GM12892 (cell line): ENCODE data around the gene TAL1.

ENCODE experiments used
- POLR2A ChIP-seq: IDR thresholded peaks from 2 replicates; pipeline ENCODE4 v1.6.1; 2011; ENCODE audit warnings: low read depth, low read length, control low read depth
- POLR2AphosphoS5 ChIP-seq: IDR thresholded peaks from 2 replicates; pipeline ENCODE4 v1.6.1; 2011; ENCODE audit warnings: low read depth, low read length, control low read depth

GRCh38 chr1:47189844-47190508 is 42.0 kb downstream of the TAL1 start, which contains the start of gene PDZK1IP1:
- TF ChIP-seq POLR2AphosphoS5 (no peak), POLR2A (no peak)
